HL-60 (cell line): ENCODE results near the gene RAB11FIP3.
"Not testable (repeated sequence)": the region's sequence is repeated elsewhere in the genome, so short reads cannot be mapped to it uniquely, and the experiment has no call there.

Experiments used
- DNase-seq, 2 experiments: peaks; one replicate each; pipeline ENCODE4 v3.0.0-alpha.2; 2010 to 2020; ENCODE audit warnings: low read depth in 1 of 2, low spot score in 1 of 2
- H3K27ac ChIP-seq: fragments of 250-450 bp; sonication (Bioruptor Pico); replicated peaks from 2 replicates; pipeline ENCODE4 v1.5.1; 2020; ENCODE audit warnings: mild to moderate bottlenecking, moderate library complexity
- H3K27me3 ChIP-seq: fragments of 250-450 bp; sonication (Bioruptor Pico); 2 replicates; pipeline ENCODE4 v1.5.1; 2021; ENCODE audit warnings: mild to moderate bottlenecking, moderate library complexity; ENCODE audit not compliant: insufficient read depth, poor library complexity, severe bottlenecking
- H3K4me3 ChIP-seq: replicated peaks from 2 replicates; pipeline ENCODE4 v1.5.1; 2011; ENCODE audit warnings: mild to moderate bottlenecking, control low read depth, low read length; ENCODE audit not compliant: insufficient read depth
- CTCF ChIP-seq: IDR thresholded peaks from one replicate; pipeline ENCODE4 v1.5.1; 2011; ENCODE audit warnings: low read length, control low read depth, inconsistent platforms; ENCODE audit not compliant: insufficient read depth
- GABPA ChIP-seq: IDR thresholded peaks from 2 replicates; pipeline ENCODE4 v1.6.1; 2012; ENCODE audit warnings: low read depth
- POLR2AphosphoS5 ChIP-seq: IDR thresholded peaks from 2 replicates; pipeline ENCODE4 v1.6.1; 2012; ENCODE audit warnings: low read depth
- REST ChIP-seq: IDR thresholded peaks from 2 replicates; pipeline ENCODE4 v1.6.1; 2012; ENCODE audit warnings: low read depth; ENCODE audit not compliant: insufficient replicate concordance
- SPI1 ChIP-seq: IDR thresholded peaks from 2 replicates; pipeline ENCODE4 v1.6.1; 2012; ENCODE audit warnings: low read depth, mild to moderate bottlenecking, borderline replicate concordance

Gene RAB11FIP3

GRCh38 chr16:466651-467050, 41.2 kb downstream of the RAB11FIP3 start:
- H3K27me3 ChIP-seq, result no peaks in the 10 kb centered on the region
- no peak for DNase-seq
- no peak overlapping the region for H3K4me3 ChIP-seq
- TF ChIP-seq POLR2AphosphoS5, result no peak
- TF ChIP-seq SPI1, result no peak
- TF ChIP-seq REST, result no peak
- TF ChIP-seq CTCF, result no peak
- TF ChIP-seq GABPA, result no peak
- H3K27ac ChIP-seq, result no peak overlapping the region

GRCh38 chr16:467249-467871, 41.9 kb downstream of the RAB11FIP3 start:
- H3K4me3 ChIP-seq, H3K27ac ChIP-seq, H3K27me3 ChIP-seq, DNase-seq: not testable (repeated sequence)

DNA sequence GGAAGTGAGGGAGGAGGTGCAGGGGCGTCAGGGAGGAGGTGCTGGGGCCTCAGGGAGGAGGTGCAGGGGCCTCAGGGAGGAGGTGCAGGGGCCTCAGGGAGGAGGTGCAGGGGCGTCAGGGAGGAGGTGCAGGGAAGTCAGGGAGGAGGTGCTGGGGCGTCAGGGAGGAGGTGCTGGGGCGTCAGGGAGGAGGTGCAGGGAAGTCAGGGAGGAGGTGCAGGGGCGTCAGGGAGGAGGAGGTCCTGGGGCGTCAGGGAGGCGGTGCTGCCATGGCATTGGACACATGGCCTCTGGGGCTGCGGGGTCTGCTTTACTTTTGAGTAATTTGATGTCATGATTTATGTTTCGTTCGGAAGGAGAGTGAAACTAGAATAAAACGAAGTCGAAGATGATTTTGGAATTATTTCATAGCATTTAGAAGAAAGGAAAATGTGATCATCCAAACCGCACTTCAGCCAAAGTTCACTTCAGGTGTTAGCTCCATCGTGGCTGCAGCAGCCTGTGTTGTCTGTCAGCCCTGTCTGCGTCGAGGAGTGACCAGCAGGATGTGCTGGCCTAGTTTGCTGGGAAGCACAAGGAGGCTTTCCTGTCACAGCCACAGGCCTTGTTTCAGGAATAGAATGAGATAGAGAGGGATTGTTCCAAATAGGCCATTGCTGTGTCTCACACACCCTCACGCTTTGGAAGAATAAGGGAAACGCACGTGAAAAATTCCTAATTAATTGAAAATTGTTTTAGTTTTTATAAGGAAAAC, 42.8 kb downstream of the RAB11FIP3 start:
- Histone ChIP-seq H3K27me3 (no peaks in the 10 kb centered on the region), H3K27ac (no peak overlapping the region), H3K4me3 (no peak overlapping the region)
- TF ChIP-seq SPI1 (no peak), REST (no peak), POLR2AphosphoS5 (no peak), CTCF (no peak), GABPA (no peak)
- DNase-seq, result no peak

DNA sequence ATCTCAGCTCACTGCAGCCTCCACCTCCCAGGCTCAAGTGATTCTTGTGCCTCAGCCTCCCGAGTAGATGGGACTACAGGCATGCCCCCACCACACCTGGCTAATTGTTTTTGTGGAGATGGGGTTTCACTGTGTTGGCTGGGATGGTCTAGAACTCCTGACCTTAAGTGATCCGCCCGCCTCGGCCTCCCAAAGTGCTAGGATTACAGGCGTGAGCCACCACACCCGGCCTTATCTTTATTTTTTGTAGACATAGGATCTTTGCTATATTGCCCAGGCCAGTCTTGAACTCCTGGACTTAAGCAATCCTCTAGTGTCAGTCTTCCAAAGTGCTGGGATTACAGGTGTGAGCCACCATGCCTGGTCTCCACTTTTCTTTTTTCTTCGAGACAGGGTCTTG, 44.0 kb downstream of the RAB11FIP3 start:
- not testable (repeated sequence) for DNase-seq, H3K27ac ChIP-seq, H3K4me3 ChIP-seq, H3K27me3 ChIP-seq

DNA sequence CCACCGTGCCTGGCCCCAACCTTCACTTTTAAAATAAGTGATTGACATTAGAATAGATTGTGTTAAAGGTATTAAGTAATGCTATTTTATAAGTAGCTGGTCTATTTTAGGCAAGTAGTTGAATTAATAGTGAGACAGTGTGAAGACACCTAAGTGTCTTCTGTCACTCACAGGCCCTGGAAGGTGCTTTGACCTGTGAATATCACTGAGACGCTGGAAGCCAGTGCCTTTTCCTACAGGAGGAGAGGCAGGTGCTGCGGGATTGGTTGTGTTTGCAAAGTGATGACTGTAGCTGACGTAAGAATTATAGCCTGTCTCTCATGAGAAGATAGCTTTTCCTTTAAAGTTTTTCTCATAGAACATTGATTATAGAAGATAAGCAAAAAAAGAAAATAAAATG, 45.0 kb downstream of the RAB11FIP3 start:
- Histone ChIP-seq H3K4me3 (no peak overlapping the region), H3K27me3 (no peaks in the 10 kb centered on the region), H3K27ac (no peak overlapping the region)
- no peak for DNase-seq
- no peak for TF ChIP-seq POLR2AphosphoS5
- TF ChIP-seq GABPA, result no peak
- no peak for TF ChIP-seq CTCF
- no peak for TF ChIP-seq SPI1
- no peak for TF ChIP-seq REST
